ENCODE data around the gene ARHGEF37.
"Not testable (repeated sequence)": the region's sequence is repeated elsewhere in the genome, so short reads cannot be mapped to it uniquely, and the experiment has no call there.

Gene ARHGEF37

GRCh38 chr5:149567226-149567625 lies 14.1 kb upstream of the ARHGEF37 start:
- no peak for DNase-seq (ENCODE audit: low read depth)

GRCh38 chr5:149572170-149572569 lies 9.1 kb upstream of the ARHGEF37 start:
- no peak for DNase-seq (ENCODE audit: low read depth)

DNA sequence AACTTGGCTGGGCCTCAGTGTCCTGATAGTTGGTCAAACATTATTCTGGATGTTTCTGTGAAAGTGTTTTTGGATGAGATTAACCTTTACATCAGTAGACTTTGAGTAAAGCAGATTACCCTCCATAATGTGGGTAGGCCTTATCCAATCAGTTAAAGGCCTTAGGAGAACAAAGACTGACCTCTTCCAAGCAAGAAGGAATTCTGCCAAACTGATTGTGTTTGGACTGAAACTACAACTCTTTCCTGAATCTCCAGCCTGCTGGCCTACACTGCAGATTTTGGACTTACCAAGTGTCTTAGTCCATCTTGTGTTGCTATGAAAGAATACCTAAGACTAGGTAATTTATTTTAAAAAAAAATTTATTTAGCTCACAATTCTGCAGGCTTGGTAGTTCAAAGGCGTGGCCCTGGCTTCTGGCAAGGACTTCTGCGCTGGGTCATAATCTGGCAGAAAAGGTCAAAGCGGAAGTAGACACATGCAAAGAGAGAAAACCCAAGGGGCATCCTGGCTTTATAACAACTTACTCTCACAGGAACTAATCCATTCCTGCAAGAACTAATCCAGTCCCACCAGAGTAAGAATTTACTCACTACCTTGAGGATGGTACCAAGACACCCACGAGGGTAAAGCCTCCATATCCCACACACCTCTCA lies 8.6 kb upstream of the ARHGEF37 start:
- DNase-seq (ENCODE audit: low read depth) = no peak

GRCh38 chr5:149575131-149575530 lies 6.2 kb upstream of the ARHGEF37 start:
- DNase-seq (ENCODE audit: low read depth) = no peak

- no peak for DNase-seq (ENCODE audit: low read depth)
Measured at GRCh38 chr5:149576021-149576420, 5.3 kb upstream of the ARHGEF37 start.

- DNase-seq (ENCODE audit: low read depth) = no peak
Measured at GRCh38 chr5:149578896-149579295, 2.4 kb upstream of the ARHGEF37 start.

DNA sequence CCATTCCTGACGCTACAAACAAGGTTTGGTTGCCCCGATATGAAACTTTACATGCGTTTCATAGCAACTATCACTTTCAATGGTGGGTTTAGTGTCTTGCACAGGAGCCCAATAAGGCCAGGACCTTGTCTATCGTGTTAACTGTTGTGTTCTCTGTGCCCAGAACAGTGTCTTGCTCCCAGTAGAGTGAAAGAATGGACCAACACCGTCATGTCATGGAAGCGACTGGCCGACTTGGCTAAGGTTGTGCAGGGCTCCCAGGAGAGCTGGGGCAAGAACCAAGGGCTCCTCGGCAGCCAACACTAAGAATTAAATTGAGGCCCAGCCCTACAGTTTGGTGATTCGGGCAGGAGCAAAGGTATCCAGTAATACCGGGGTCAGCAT lies 498 bp upstream of the ARHGEF37 start:
- DNase-seq (ENCODE audit: low read depth) = no peak

DNA sequence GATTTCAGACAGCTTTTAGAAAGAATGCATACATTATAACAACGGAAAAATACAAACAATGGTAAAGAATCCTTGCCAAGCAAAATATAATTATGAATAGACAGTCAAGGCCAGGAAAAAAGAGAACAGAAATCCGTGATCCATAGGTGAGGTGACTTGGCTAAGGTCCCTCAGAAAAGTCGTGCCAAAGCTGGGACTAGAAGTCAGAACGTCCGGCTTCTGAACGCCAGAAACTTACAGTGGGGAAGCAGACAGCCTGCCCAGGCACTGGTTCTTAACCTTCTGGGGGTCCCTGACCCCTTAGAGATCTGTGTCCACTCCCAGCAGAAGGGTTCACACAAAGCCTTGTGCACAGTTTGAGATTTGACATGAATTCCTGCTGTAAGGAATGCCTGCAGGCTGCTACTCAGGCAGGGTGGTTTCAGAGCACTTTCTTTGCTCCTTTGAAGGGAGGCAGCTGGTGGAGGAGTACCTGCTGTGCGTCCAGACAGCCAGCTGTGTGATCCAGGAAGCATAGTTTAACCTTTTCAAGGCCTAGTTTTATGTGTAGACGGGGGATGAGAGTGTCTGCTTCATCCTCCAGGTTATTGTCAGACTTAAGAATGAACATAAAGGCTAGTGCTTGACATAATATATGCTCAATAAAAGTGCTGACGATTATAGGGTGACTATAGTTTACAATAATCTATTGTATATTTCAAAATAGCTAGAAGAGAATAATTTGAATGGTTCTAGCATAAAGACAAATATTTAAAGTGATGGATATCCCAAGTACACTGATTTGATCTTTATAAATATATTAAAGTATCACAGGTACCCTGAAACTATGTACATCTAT lies 852 bp downstream of the ARHGEF37 start:
- no peak for DNase-seq (ENCODE audit: low read depth)

DNA sequence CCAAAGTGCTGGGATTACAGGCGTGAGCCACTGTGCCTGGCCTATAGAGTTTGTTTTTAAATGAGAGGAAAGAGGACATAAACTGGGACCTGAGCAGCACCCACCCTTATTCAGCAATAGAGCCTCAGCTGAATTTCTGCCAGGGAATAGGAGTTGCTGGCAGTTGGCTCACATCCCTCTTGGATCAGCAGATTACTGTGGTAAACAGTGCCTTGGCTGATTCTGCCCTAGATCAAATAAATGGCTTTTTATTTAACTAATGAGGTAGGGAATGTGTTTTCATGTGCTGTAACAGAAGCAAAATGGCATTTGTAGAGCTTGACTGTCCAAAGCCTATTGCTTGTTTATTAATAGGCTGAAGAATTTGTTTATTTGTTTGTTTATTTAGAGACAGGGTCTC lies 2.1 kb downstream of the ARHGEF37 start:
- DNase-seq (ENCODE audit: low read depth) = no peak

DNA sequence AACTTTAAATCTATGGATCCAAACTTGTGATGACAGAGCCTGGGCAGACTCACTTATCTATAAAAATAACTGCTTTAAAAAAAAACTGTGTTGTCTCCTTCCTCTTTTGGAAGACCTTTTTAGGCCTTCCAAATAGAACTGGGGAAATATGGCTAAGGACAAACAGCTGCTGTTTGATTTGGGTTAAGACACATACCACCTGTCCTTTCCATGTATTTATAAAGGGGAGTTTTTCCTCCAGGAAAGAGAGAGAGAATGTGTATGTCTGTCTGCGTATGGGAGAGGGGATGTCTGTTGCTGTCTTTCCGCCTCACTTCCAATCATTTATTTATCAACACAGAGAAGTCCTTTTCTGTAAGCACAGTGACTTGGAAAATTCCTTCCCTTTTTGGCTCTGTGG lies 2.8 kb downstream of the ARHGEF37 start:
- no peak for DNase-seq (ENCODE audit: low read depth)

DNA sequence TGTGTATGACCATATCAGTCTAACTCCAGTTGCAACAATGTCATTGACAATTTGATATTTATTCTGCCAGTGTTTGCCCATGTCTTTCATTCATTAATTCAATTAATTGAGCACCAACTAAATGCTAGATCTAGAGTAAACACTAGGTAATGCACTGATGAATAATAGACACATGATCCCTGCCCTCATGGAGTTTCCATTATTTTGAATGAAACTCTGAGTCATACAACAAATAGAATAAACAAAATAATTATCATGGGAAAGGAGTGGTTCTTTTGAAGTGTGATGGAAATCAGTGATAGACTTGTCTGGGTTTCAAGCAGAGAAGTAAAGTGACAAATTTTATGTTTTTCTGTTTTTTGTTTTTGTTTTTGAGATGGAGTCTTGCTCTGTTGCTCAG lies 4.6 kb downstream of the ARHGEF37 start:
- DNase-seq (ENCODE audit: low read depth) = no peak

GRCh38 chr5:149586708-149587318 lies 5.5 kb downstream of the ARHGEF37 start:
- no peak for DNase-seq (ENCODE audit: low read depth)

DNA sequence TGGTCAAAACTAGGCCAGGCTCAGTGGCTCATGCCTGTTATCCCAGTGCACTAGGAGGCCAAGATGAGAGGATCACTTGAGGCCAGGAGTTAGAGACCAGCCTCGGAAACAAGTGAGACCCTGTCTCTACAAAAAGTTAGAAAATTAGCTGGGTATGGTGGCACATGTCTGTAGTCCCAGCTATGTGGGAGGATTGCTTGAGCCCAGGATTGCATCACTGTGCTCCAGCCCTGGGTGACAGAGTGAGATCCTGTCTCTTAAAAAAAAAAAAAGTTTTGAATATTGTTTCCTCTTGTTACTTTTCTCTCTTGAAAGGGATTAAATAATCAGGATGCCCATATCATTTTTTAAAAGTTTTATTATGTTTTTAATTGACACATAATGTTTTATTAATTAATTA lies 7.6 kb downstream of the ARHGEF37 start:
- DNase-seq (ENCODE audit: low read depth) = no peak

DNA sequence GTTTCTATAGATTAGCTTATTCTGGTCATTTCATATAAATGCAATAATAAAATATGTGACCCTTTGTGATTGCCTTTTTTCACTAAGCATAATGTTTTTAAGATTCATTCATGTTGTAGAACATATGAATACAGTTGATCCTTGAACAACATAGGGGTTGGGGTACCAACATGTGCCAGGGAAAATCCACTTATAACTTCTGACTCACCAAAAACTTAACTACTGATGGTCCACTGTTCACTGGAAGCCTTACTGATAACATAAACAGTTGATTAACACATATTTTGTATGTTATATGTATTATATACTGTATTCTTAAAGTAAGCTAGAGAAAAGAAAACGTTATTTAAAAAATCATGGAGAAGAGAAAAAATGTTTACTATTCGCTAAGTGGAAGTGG lies 12.1 kb downstream of the ARHGEF37 start:
- DNase-seq (ENCODE audit: low read depth) = no peak

DNA sequence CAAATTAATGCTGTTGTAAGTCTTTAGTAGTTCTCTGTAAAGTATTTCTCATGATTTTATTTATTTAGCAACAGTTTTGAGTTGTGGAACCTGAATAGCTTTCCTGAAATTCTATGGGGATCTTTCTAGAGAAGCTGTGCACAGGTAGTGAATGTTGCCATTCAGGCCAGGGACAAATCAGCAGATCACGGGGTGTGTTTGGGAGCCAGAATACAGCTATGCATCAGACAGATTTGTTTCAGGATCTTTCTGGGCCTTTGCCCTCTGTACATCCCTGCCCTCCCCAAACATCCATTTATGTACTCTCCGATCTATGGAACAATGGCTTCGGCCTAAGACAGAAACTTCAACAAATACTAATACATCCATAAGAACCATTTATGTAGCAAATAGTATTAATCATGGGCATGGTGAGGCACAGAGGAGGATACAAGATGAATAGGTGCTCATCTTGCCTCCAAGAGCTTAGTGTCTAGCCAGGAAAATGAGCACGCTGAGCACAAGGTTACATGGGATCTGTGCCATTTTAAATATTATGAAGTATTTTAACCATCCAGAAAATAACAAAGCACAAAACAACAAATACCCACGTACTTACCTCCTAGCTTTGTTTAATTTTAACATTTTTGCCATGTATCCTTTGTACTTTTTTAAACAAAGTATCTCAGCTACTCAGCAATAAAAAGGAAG lies 13.1 kb downstream of the ARHGEF37 start:
- no peak for DNase-seq (ENCODE audit: low read depth)

GRCh38 chr5:149595105-149595504 lies 13.8 kb downstream of the ARHGEF37 start:
- not testable (repeated sequence) for DNase-seq (ENCODE audit: low read depth)

GRCh38 chr5:149596712-149597111 lies 15.4 kb downstream of the ARHGEF37 start:
- DNase-seq (ENCODE audit: low read depth) = no peak

GRCh38 chr5:149597618-149598017 lies 16.3 kb downstream of the ARHGEF37 start:
- DNase-seq (ENCODE audit: low read depth) = no peak

GRCh38 chr5:149598234-149598633 lies 16.9 kb downstream of the ARHGEF37 start:
- not testable (repeated sequence) for DNase-seq (ENCODE audit: low read depth)

DNA sequence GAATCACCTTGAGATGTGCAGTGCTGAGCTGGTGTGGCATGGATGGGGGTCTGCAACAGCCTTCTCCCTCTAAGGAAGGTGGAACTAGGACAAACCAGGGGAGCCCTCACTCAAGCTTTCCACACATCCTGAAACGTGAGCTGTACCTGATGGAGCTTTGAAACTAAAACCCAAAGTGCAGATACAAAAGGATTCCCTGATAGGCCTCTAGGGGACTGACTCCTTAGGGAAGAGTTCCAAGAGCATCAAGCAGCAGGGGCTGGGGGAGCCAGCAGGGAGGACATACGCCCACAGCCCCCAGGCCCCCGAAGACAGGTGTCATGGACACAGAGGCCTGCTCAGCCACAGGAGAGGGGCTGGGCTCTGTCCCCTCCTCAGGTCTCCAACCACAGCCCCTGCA lies 17.7 kb downstream of the ARHGEF37 start:
- DNase-seq (ENCODE audit: low read depth) = no peak

- DNase-seq (ENCODE audit: low read depth) = no peak
Measured at GRCh38 chr5:149599375-149599774, 18.1 kb downstream of the ARHGEF37 start.

- no peak for DNase-seq (ENCODE audit: low read depth)
Measured at GRCh38 chr5:149600932-149601331, 19.6 kb downstream of the ARHGEF37 start.

DNA sequence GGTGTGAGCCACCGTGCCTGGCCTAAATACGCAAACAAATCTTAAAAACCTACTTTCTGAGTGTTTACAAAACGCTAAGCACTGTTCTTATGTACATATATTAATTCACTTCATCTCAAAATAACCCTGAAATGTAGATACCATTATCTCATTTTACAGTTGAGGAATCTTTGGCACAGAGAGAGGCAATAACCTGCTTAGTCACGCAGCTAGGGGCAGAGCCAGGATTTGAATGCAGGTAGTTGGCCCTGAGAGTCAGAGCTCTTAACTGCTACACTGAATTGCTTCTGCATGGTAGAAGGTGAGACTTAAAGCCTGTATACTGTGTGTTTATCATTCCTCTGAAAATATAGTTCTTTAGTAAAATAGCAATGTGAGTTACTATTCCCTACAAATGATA lies 21.9 kb downstream of the ARHGEF37 start:
- no peak for DNase-seq (ENCODE audit: low read depth)
